ENCODE results near the gene ACD. TPM values are rescaled to one million over a fixed set of nuclear protein-coding genes. Genes with fewer than 3 reads are reported as not detected.

The ACD gene
- total RNA-seq, 1 experiment from 2014 or later = 34.7 TPM

DNA sequence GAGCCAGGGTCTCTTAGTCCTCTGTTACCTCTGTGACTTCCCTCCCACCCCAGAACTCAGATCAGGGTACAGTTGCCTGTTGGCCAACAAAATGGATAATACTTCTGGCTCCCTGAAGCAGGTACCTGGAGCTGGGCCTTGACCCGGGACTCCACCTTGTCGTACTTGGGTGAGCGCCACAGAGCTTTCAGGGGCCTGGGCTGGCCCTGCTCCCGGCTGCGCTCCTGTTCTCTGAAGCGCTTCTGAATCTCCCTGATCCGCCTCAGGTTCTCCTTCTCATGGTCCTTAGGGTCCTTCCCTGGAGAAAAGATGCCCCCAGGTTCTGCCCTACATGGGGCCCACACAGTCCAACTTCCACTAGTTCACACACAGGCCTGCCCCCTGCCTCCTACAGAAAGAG is 4.8 kb upstream of the ACD start:
- intact Hi-C loops (cut with micrococcal nuclease; ENCODE audit: unreplicated experiment) = no loop called here

DNA sequence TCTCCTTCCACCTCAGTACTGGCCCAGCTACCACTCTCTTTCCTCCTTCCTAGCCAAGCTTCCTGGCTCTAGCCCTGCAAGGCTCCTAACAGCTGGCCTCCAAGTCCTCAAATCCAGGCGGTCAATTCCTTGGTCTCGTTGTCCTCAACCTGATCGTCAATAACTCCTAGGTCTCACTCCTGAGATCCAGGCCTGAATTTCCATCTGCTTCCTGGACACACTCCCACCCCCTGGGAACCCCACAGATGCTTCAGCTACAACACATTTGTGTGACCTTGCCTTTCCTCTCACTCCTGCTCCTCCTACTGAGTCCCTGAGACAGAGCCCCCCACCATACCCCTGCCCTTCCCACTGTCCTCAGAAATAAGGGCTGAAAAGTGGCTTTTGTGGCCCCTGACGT is 4.2 kb upstream of the ACD start:
- Histone ChIP-seq H3K4me3 (no peak overlapping the region), H3K4me2 (no peak overlapping the region), H2AFZ (no peak overlapping the region), H3K27ac (no peak overlapping the region), H3K4me1 (replicated peaks; ENCODE audit: insufficient read depth) (peaks cover under 1% of the 10 kb centered on the region; the same call in 1 of the 2 replicates), H3K9me3 (ENCODE audit: insufficient read depth, low read depth) (no peaks in the 10 kb centered on the region), H3K36me3 (ENCODE audit: low read depth) (no peaks in the 10 kb centered on the region), H4K20me1 (ENCODE audit: insufficient read depth) (no peaks in the 10 kb centered on the region), H3K9me2 (ENCODE audit: insufficient read depth) (no peaks in the 10 kb centered on the region), H3K27me3 (ENCODE audit: insufficient read depth, low read depth) (no peaks in the 10 kb centered on the region), H3K79me2 (ENCODE audit: low read depth) (peaks cover 5% of the 10 kb centered on the region), H3F3A (ENCODE audit: insufficient read depth, low read depth) (peaks cover 9% of the 10 kb centered on the region)
- ChIA-PET CTCF (no interaction called here), POLR2A (ENCODE audit: unreplicated experiment) (no interaction called here)
- intact Hi-C loops (cut with micrococcal nuclease; ENCODE audit: unreplicated experiment) = no loop called here
- DNase-seq = peak in 1 of 2 experiments; percentile 11
- TF ChIP-seq, protein P1, sequence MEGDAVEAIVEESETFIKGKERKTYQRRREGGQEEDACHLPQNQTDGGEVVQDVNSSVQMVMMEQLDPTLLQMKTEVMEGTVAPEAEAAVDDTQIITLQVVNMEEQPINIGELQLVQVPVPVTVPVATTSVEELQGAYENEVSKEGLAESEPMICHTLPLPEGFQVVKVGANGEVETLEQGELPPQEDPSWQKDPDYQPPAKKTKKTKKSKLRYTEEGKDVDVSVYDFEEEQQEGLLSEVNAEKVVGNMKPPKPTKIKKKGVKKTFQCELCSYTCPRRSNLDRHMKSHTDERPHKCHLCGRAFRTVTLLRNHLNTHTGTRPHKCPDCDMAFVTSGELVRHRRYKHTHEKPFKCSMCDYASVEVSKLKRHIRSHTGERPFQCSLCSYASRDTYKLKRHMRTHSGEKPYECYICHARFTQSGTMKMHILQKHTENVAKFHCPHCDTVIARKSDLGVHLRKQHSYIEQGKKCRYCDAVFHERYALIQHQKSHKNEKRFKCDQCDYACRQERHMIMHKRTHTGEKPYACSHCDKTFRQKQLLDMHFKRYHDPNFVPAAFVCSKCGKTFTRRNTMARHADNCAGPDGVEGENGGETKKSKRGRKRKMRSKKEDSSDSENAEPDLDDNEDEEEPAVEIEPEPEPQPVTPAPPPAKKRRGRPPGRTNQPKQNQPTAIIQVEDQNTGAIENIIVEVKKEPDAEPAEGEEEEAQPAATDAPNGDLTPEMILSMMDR (conservative IDR thresholded peaks at IDR 0.05) = no peak
- no peak for TF ChIP-seq EZH2 (IDR thresholded peaks at IDR 0.05; ENCODE audit: low read depth)
- no TSS peak for BruUV-seq (replicated peaks)

More for the DNA sequence above, 4.8 kb upstream of the ACD start:
- Histone ChIP-seq H3K4me1 (replicated peaks; ENCODE audit: insufficient read depth) (no peaks in the 10 kb centered on the region), H3K36me3 (ENCODE audit: low read depth) (no peaks in the 10 kb centered on the region), H2AFZ (no peak overlapping the region), H3K4me3 (no peak overlapping the region), H4K20me1 (ENCODE audit: insufficient read depth) (no peaks in the 10 kb centered on the region), H3K9me2 (ENCODE audit: insufficient read depth) (no peaks in the 10 kb centered on the region), H3K27ac (no peak overlapping the region), H3K79me2 (ENCODE audit: low read depth) (no peaks in the 10 kb centered on the region), H3F3A (ENCODE audit: insufficient read depth, low read depth) (peaks cover 12% of the 10 kb centered on the region), H3K4me2 (no peak overlapping the region), H3K27me3 (ENCODE audit: insufficient read depth, low read depth) (no peaks in the 10 kb centered on the region), H3K9me3 (ENCODE audit: insufficient read depth, low read depth) (no peaks in the 10 kb centered on the region)
- ChIA-PET CTCF (no interaction called here), POLR2A (ENCODE audit: unreplicated experiment) (no interaction called here)
- no TSS peak for BruUV-seq (replicated peaks)
- no peak for TF ChIP-seq EZH2 (IDR thresholded peaks at IDR 0.05; ENCODE audit: low read depth)
- TF ChIP-seq, protein P1 (conservative IDR thresholded peaks at IDR 0.05) = no peak
- DNase-seq = no peak

DNA sequence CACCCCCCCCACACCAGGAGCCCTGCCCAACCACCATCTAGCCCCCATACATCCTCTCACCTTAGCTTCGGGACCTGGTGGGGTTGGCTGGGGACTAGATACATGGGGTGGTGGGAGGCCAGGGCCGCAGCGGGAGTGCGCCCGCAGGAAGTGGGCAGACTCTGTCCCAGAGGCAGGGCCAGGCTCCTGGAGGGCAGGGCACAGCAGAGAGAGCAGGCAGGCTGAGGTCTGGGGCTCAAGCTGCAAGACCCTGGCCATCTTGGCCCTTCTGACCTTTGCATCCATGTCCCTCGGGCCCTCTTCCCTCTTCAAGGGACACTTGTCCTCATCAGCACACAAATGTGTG is 3.8 kb upstream of the ACD start:
- Histone ChIP-seq H3K79me2 (ENCODE audit: low read depth) (peaks cover 8% of the 10 kb centered on the region), H3K36me3 (ENCODE audit: low read depth) (no peaks in the 10 kb centered on the region), H3K27ac (no peak overlapping the region), H3F3A (ENCODE audit: insufficient read depth, low read depth) (peaks cover 9% of the 10 kb centered on the region), H3K27me3 (ENCODE audit: insufficient read depth, low read depth) (no peaks in the 10 kb centered on the region), H3K9me3 (ENCODE audit: insufficient read depth, low read depth) (no peaks in the 10 kb centered on the region), H2AFZ (no peak overlapping the region), H3K4me2 (no peak overlapping the region), H3K4me3 (no peak overlapping the region), H3K9me2 (ENCODE audit: insufficient read depth) (no peaks in the 10 kb centered on the region), H3K4me1 (replicated peaks; ENCODE audit: insufficient read depth) (peaks cover 5% of the 10 kb centered on the region), H4K20me1 (ENCODE audit: insufficient read depth) (no peaks in the 10 kb centered on the region)
- no TSS peak for BruUV-seq (replicated peaks)
- ChIA-PET POLR2A (ENCODE audit: unreplicated experiment) (interaction anchor here (0.6 kb wide), 1 partner anchor 79 kb away, joined by 4 read pairs; no protein-coding TSS in a partner anchor), CTCF (interaction anchor here (0.6 kb wide), 1 partner anchor 184 kb away, joined by 4 read pairs; the partner anchor contains the start of gene CENPT)
- DNase-seq = peak in 1 of 2 experiments; percentile 23
- intact Hi-C loops (cut with micrococcal nuclease; ENCODE audit: unreplicated experiment) = no loop called here
- TF ChIP-seq, protein P1 (conservative IDR thresholded peaks at IDR 0.05) = no peak
- TF ChIP-seq EZH2 (IDR thresholded peaks at IDR 0.05; ENCODE audit: low read depth) = no peak

All from PC-9 (cell line).